ENCODE measurements around the gene TRNAU1AP. TPM values are rescaled to one million over a fixed set of nuclear protein-coding genes. Genes with fewer than 3 reads are reported as not detected.

TRNAU1AP gene
- total and polyA plus RNA-seq, 2 donors (not counting 1 experiment from before 2014, with no cell fraction given), result 25.1 to 31.7 TPM

GRCh38 chr1:28530456-28530855 is 22.4 kb upstream of the TRNAU1AP start:
- DNase-seq (ENCODE audit: low read depth in 2 of 2), result no peak
- Histone ChIP-seq H3K9ac (ENCODE audit: insufficient read depth, low read length) (no peak overlapping the region), H3K36me3 (ENCODE audit: control insufficient read depth, insufficient read depth, low read length) (peaks cover 8% of the 10 kb centered on the region), H3K9me3 (ENCODE audit: control insufficient read depth, insufficient read depth, low read depth, low read length) (no peaks in the 10 kb centered on the region), H2AFZ (ENCODE audit: low read length) (no peak overlapping the region), H3K27me3 (ENCODE audit: control insufficient read depth, insufficient read depth, low read length) (no peaks in the 10 kb centered on the region), H3K4me1 (ENCODE audit: control insufficient read depth, extremely low read depth, insufficient read depth, low read length) (no peaks in the 10 kb centered on the region), H3K27ac (ENCODE audit: insufficient read depth, low read length) (no peak overlapping the region), H3K4me2 (ENCODE audit: extremely low read depth, insufficient read depth, low read length) (no peak overlapping the region), H3K4me3 (replicated peaks in 1 of 4; ENCODE audit: control extremely low read depth in 1 of 4, insufficient read depth in 1 of 4, low read depth in 3 of 4, low read length in 4 of 4) (no peak overlapping the region), H4K20me1 (ENCODE audit: control insufficient read depth, extremely low read depth, insufficient read depth, low read length) (no peaks in the 10 kb centered on the region), H3K79me2 (ENCODE audit: control insufficient read depth, insufficient read depth, low read length) (peaks cover 5% of the 10 kb centered on the region)
- TF ChIP-seq, protein P1, sequence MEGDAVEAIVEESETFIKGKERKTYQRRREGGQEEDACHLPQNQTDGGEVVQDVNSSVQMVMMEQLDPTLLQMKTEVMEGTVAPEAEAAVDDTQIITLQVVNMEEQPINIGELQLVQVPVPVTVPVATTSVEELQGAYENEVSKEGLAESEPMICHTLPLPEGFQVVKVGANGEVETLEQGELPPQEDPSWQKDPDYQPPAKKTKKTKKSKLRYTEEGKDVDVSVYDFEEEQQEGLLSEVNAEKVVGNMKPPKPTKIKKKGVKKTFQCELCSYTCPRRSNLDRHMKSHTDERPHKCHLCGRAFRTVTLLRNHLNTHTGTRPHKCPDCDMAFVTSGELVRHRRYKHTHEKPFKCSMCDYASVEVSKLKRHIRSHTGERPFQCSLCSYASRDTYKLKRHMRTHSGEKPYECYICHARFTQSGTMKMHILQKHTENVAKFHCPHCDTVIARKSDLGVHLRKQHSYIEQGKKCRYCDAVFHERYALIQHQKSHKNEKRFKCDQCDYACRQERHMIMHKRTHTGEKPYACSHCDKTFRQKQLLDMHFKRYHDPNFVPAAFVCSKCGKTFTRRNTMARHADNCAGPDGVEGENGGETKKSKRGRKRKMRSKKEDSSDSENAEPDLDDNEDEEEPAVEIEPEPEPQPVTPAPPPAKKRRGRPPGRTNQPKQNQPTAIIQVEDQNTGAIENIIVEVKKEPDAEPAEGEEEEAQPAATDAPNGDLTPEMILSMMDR (conservative IDR thresholded peaks at IDR 0.05 in 1 of 2, IDR thresholded peaks at IDR 0.05 in 1 of 2; ENCODE audit: low read depth in 1 of 2, low read length in 2 of 2), result no peak
- TF ChIP-seq EZH2 (IDR thresholded peaks at IDR 0.05; ENCODE audit: low read length, missing control alignments), result no peak

GRCh38 chr1:28534671-28535070 is 18.2 kb upstream of the TRNAU1AP start:
- no peaks in the 10 kb centered on the region for H3K9me3 ChIP-seq (ENCODE audit: control insufficient read depth, insufficient read depth, low read depth, low read length)
- no peak overlapping the region for H3K9ac ChIP-seq (ENCODE audit: insufficient read depth, low read length)
- no peaks in the 10 kb centered on the region for H3K27me3 ChIP-seq (ENCODE audit: control insufficient read depth, insufficient read depth, low read length)
- H3K4me2 ChIP-seq (ENCODE audit: extremely low read depth, insufficient read depth, low read length), result no peak overlapping the region
- TF ChIP-seq, protein P1 (conservative IDR thresholded peaks at IDR 0.05 in 1 of 2, IDR thresholded peaks at IDR 0.05 in 1 of 2; ENCODE audit: low read depth in 1 of 2, low read length in 2 of 2), result no peak
- no peak for TF ChIP-seq EZH2 (IDR thresholded peaks at IDR 0.05; ENCODE audit: low read length, missing control alignments)
- H3K79me2 ChIP-seq (ENCODE audit: control insufficient read depth, insufficient read depth, low read length), result no peaks in the 10 kb centered on the region
- DNase-seq (ENCODE audit: low read depth in 2 of 2), result no peak
- H4K20me1 ChIP-seq (ENCODE audit: control insufficient read depth, extremely low read depth, insufficient read depth, low read length), result no peaks in the 10 kb centered on the region
- peaks cover 25% of the 10 kb centered on the region for H3K36me3 ChIP-seq (ENCODE audit: control insufficient read depth, insufficient read depth, low read length)
- no peak overlapping the region for H3K27ac ChIP-seq (ENCODE audit: insufficient read depth, low read length)
- no peaks in the 10 kb centered on the region for H3K4me1 ChIP-seq (ENCODE audit: control insufficient read depth, extremely low read depth, insufficient read depth, low read length)
- H3K4me3 ChIP-seq (replicated peaks in 1 of 4; ENCODE audit: control extremely low read depth in 1 of 4, insufficient read depth in 1 of 4, low read depth in 3 of 4, low read length in 4 of 4), result no peak overlapping the region
- no peak overlapping the region for H2AFZ ChIP-seq (ENCODE audit: low read length)

DNA sequence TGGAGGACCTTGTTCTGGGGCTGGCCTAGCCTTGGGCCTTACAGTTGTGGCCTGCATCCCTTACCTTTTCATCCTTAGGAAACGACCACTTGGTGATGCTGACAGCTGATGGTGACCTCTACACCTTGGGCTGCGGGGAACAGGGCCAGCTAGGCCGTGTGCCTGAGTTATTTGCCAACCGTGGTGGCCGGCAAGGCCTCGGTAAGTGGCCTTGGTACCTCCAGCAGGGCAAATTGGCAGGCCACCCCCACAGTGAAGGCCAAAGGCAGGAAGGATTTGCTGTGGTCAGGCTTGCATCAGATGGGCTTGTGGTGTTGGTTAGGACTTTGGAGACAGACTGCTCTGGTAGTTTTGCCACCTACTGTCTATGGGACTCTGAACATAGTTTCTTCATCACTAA is 17.7 kb upstream of the TRNAU1AP start:
- H3K36me3 ChIP-seq (ENCODE audit: control insufficient read depth, insufficient read depth, low read length), result peaks cover 25% of the 10 kb centered on the region
- H3K9ac ChIP-seq (ENCODE audit: insufficient read depth, low read length), result no peak overlapping the region
- no peaks in the 10 kb centered on the region for H4K20me1 ChIP-seq (ENCODE audit: control insufficient read depth, extremely low read depth, insufficient read depth, low read length)
- H2AFZ ChIP-seq (ENCODE audit: low read length), result no peak overlapping the region
- H3K4me2 ChIP-seq (ENCODE audit: extremely low read depth, insufficient read depth, low read length), result no peak overlapping the region
- no peaks in the 10 kb centered on the region for H3K27me3 ChIP-seq (ENCODE audit: control insufficient read depth, insufficient read depth, low read length)
- TF ChIP-seq, protein P1 (conservative IDR thresholded peaks at IDR 0.05 in 1 of 2, IDR thresholded peaks at IDR 0.05 in 1 of 2; ENCODE audit: low read depth in 1 of 2, low read length in 2 of 2), result no peak
- TF ChIP-seq EZH2 (IDR thresholded peaks at IDR 0.05; ENCODE audit: low read length, missing control alignments), result no peak
- H3K9me3 ChIP-seq (ENCODE audit: control insufficient read depth, insufficient read depth, low read depth, low read length), result no peaks in the 10 kb centered on the region
- no peaks in the 10 kb centered on the region for H3K4me1 ChIP-seq (ENCODE audit: control insufficient read depth, extremely low read depth, insufficient read depth, low read length)
- no peak overlapping the region for H3K27ac ChIP-seq (ENCODE audit: insufficient read depth, low read length)
- DNase-seq (ENCODE audit: low read depth in 2 of 2), result no peak
- H3K4me3 ChIP-seq (replicated peaks in 1 of 4; ENCODE audit: control extremely low read depth in 1 of 4, insufficient read depth in 1 of 4, low read depth in 3 of 4, low read length in 4 of 4), result no peak overlapping the region
- H3K79me2 ChIP-seq (ENCODE audit: control insufficient read depth, insufficient read depth, low read length), result no peaks in the 10 kb centered on the region

Data from fibroblast of lung (primary cell).